BJ (cell line): ENCODE measurements around the gene ARL15. TPM values are rescaled to one million over a fixed set of nuclear protein-coding genes. Genes with fewer than 3 reads are reported as not detected.
A peak's percentile ranks its signal among the peaks of the same experiment; 100 is the strongest.

Source experiments
- CTCF ChIA-PET: fragments of 350-600 bp; formaldehyde crosslinking; extraction: SDS; loops from one replicate; lab custom pipeline; 2021; ENCODE audit warnings: antibody characterized with exemption, inconsistent platforms; lab: Yijun Ruan, JAX
- POLR2A ChIA-PET: fragments of 300-600 bp; sonication (Branson Sonifier 250); formaldehyde crosslinking; extraction: SDS; loops from one replicate; lab custom pipeline; 2021; ENCODE audit warnings: antibody characterized with exemption; lab: Charles Lee
- DNase-seq: peaks from one replicate; pipeline ENCODE4 v3.0.0-alpha.2; 2011; ENCODE audit warnings: low read depth
- H3K27me3 ChIP-seq: 2 replicates; pipeline ENCODE4 v1.6.0; 2011; ENCODE audit warnings: low read length; ENCODE audit not compliant: control insufficient read depth, insufficient read depth
- H3K36me3 ChIP-seq: 2 replicates; pipeline ENCODE4 v1.5.1; 2011; ENCODE audit warnings: low read length; ENCODE audit not compliant: control insufficient read depth, insufficient read depth
- H3K4me3 ChIP-seq: 2 replicates; pipeline ENCODE4 v1.5.1; 2011; ENCODE audit warnings: low read depth, mild to moderate bottlenecking, control low read depth, low read length
- polyA plus RNA-seq: library from polyadenylated mRNA; depleted of rRNA; stranded (reverse); fragments of >200 nt; gene quantifications from 2 replicates; pipeline ENCODE4 v1.2.3, GENCODE V29; 2011
- TF ChIP-seq, protein P1 (sequence below): IDR thresholded peaks from 2 replicates; pipeline ENCODE4 v1.5.1; 2011; ENCODE audit warnings: low read depth, mild to moderate bottlenecking, control low read depth, inconsistent platforms, low read length, moderate library complexity; ENCODE audit not compliant: insufficient read depth

ARL15 gene
- polyA plus RNA-seq, 1 experiment: 11.9 TPM

DNA sequence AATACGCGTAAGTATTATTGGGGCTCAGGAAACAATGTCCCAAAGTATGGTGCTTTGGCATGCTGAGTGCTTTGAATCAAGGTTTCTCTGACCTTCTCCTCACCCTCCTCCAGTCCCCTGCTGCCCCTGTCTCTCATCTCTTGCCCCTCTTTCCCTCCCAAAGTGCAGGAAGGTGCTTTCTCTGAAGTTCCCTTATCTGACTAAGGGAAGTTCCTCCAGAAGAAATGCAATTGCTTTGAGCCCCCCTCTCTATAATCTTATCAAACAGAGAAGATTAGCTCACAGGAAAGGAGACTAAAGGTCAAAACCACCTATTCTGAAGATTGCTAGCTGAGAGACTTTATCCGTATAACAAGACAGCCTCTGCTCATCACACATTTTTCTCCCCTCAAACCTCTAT lies 288.1 kb downstream of the ARL15 start:
- DNase-seq: no peak
- CTCF ChIA-PET: no interaction called here
- Histone ChIP-seq H3K27me3 (no peaks in the 10 kb centered on the region), H3K36me3 (no peaks in the 10 kb centered on the region), H3K4me3 (no peak overlapping the region)
- TF ChIP-seq, protein P1, sequence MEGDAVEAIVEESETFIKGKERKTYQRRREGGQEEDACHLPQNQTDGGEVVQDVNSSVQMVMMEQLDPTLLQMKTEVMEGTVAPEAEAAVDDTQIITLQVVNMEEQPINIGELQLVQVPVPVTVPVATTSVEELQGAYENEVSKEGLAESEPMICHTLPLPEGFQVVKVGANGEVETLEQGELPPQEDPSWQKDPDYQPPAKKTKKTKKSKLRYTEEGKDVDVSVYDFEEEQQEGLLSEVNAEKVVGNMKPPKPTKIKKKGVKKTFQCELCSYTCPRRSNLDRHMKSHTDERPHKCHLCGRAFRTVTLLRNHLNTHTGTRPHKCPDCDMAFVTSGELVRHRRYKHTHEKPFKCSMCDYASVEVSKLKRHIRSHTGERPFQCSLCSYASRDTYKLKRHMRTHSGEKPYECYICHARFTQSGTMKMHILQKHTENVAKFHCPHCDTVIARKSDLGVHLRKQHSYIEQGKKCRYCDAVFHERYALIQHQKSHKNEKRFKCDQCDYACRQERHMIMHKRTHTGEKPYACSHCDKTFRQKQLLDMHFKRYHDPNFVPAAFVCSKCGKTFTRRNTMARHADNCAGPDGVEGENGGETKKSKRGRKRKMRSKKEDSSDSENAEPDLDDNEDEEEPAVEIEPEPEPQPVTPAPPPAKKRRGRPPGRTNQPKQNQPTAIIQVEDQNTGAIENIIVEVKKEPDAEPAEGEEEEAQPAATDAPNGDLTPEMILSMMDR: no peak
- POLR2A ChIA-PET: no interaction called here

DNA sequence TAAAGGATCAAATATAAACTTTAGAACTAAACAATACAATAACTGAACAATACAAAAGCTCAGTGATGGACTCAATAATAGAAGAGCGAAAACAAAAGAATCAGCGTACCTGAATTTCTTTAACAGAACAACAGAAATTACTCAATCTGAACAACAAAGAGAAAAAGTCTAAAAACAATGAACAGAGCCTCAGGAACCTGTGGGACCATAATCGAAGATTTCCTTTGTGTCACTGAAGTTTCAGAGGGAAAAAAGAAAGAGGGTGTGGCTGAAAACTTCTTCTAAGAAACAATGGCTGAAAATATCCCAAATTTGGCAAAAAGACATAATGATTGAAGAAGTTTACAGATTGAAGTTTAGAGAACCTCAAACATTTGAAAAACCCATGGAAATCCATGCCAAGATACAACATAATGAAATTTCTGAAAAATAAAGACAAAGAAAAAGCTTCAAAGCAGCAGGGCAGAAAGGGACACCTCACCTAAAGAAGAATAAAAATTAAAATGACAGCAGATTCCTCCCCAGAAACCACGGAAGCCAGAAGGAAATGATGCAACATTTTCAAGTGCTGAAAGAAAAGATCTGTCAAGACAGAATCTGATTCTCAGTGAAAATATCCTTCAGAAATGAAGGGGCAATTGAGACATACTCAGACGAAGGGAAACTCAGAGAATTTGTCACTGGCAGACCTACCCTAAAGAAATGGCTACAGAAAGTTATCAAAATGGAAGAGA lies 288.8 kb downstream of the ARL15 start:
- no peak for DNase-seq
- CTCF ChIA-PET: no interaction called here
- TF ChIP-seq, protein P1: no peak
- no peaks in the 10 kb centered on the region for H3K27me3 ChIP-seq
- POLR2A ChIA-PET: no interaction called here
- no peak overlapping the region for H3K4me3 ChIP-seq
- H3K36me3 ChIP-seq: no peaks in the 10 kb centered on the region

DNA sequence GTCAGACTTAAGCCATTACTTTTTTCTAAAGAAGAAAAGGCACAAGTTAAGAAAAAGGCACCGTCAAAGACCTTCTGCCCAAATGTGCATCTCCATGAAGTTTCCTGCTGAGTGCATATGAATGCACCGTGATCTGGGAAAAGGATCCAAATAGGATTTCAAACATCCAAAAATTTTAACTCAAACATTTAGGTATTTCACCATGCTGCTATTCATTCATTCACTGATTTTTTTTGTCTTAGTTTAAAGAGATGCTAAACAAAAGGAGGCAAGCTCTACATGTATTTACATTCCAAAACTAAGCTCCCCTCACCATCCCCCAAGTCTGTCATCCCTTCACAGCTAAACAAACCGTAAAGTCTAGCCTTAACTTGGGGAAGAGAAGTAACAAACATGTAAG lies 291.9 kb downstream of the ARL15 start:
- Histone ChIP-seq H3K36me3 (no peaks in the 10 kb centered on the region), H3K27me3 (no peaks in the 10 kb centered on the region), H3K4me3 (no peak overlapping the region)
- no peak for DNase-seq
- POLR2A ChIA-PET: interaction anchor here (0.5 kb wide), 1 partner anchor 1143 kb away, joined by 4 read pairs; no protein-coding TSS in a partner anchor
- CTCF ChIA-PET: no interaction called here
- TF ChIP-seq, protein P1: no peak

DNA sequence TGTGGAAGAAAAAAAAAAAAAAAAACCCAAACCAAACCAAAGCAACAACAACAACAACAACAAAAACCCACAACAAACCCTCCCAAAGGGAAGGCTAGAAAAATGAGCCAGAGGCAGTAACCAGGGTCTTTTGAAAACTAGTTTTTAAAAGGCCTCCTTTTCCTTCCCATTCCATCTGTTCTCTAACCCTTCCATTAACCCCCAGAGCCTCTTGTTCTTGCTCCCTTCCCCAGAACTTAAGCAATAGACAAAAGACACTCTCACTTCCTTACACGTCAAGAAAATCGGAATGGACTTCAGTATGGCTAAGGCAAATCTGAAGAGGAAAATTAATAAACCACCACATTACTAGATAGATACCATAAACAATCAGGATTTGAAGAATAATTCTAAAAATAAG lies 292.8 kb downstream of the ARL15 start:
- POLR2A ChIA-PET: no interaction called here
- CTCF ChIA-PET: no interaction called here
- no peak for DNase-seq
- Histone ChIP-seq H3K4me3 (no peak overlapping the region), H3K36me3 (no peaks in the 10 kb centered on the region), H3K27me3 (no peaks in the 10 kb centered on the region)
- TF ChIP-seq, protein P1: no peak

DNA sequence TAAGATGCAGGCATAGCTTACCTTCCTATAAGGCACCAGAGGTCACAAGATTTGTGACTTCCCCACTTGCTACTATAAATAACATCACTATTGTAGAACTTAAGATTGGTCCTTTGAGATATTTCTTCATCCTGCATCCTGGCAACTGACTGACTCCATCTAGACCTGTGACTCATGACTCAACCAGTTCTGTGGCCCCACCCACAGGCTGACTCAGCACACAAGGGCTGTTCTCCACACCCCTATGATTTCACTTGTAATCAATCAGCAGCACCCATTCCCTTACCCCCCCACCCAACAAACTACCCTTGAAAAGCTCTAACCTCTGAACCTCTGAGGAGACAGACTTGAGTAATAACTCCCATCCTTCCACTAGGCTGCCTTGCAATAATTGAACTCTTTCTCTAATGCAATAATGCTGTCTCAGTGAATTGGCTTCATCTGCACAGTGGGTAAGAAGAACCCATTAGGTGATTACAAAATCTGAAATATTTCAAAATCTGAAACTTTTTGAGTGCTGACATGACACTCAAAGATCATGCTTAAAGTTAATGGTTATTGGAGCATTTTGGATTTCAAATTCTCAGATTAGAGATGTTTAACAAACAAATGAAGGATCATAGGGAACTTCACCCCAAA lies 296.7 kb downstream of the ARL15 start:
- Histone ChIP-seq H3K36me3 (no peaks in the 10 kb centered on the region), H3K27me3 (no peaks in the 10 kb centered on the region), H3K4me3 (no peak overlapping the region)
- POLR2A ChIA-PET: no interaction called here
- DNase-seq: peak; percentile 53
- TF ChIP-seq, protein P1: no peak
- CTCF ChIA-PET: no interaction called here
